IPS DF 6.9 (cell line): Measurements from ENCODE around the gene TRPM2.
"Not testable (repeated sequence)": the region's sequence is repeated elsewhere in the genome, so short reads cannot be mapped to it uniquely, and the experiment has no call there.

Experiments used
- DNase-seq: peaks from one replicate; pipeline ENCODE4 v3.0.0-alpha.2; 2013; ENCODE audit warnings: low read depth, low spot score
- H3K27ac ChIP-seq: one replicate; pipeline ENCODE4 v1.5.1; 2013; ENCODE audit warnings: low read length, control low read depth
- H3K27me3 ChIP-seq: 2 replicates; pipeline ENCODE4 v1.6.1; 2013; ENCODE audit warnings: mild to moderate bottlenecking, low read length; ENCODE audit not compliant: control insufficient read depth, insufficient read depth
- H3K36me3 ChIP-seq: 2 replicates; pipeline ENCODE4 v1.6.1; 2013; ENCODE audit warnings: low read length; ENCODE audit not compliant: control insufficient read depth, insufficient read depth
- H3K4me1 ChIP-seq: 2 replicates; pipeline ENCODE4 v1.6.1; 2013; ENCODE audit warnings: low read length; ENCODE audit not compliant: control insufficient read depth, insufficient read depth
- H3K4me3 ChIP-seq: 2 replicates; pipeline ENCODE4 v1.5.1; 2013; ENCODE audit warnings: mild to moderate bottlenecking, low read length
- H3K9me3 ChIP-seq: 2 replicates; pipeline ENCODE4 v1.6.1; 2013; ENCODE audit warnings: low read length, inconsistent platforms; ENCODE audit not compliant: control insufficient read depth, insufficient read depth
- WGBS: extraction: QIAGEN DNeasy Blood & Tissue Kit; methylation state at CpG from one replicate; pipeline ENCODE4 v1.1.7; 2013; ENCODE audit warnings: mixed read lengths, missing lambda C conversion rate; ENCODE audit not compliant: insufficient read length, insufficient coverage; 5-methylcytosine and 5-hydroxymethylcytosine counted together

The TRPM2 gene

GRCh38 chr21:44405948-44406872 is 52.8 kb downstream of the TRPM2 start:
- DNase-seq: no peak

GRCh38 chr21:44406953-44407352 is 53.5 kb downstream of the TRPM2 start:
- DNase-seq: no peak
- H3K27ac ChIP-seq: no peak overlapping the region
- no CpG with 5 or more reads among the region's 8 CpGs for WGBS
- H3K9me3 ChIP-seq: no peaks in the 10 kb centered on the region
- H3K36me3 ChIP-seq: no peaks in the 10 kb centered on the region
- no peaks in the 10 kb centered on the region for H3K4me1 ChIP-seq
- no peak overlapping the region for H3K4me3 ChIP-seq
- H3K27me3 ChIP-seq: no peaks in the 10 kb centered on the region

More at GRCh38 chr21:44405948-44406872, 52.8 kb downstream of the TRPM2 start:
- no peaks in the 10 kb centered on the region for H3K27me3 ChIP-seq
- H3K27ac ChIP-seq: no peak overlapping the region
- H3K4me3 ChIP-seq: no peak overlapping the region
- no peaks in the 10 kb centered on the region for H3K9me3 ChIP-seq
- WGBS: no CpG with 5 or more reads among the region's 37 CpGs
- no peaks in the 10 kb centered on the region for H3K4me1 ChIP-seq
- no peaks in the 10 kb centered on the region for H3K36me3 ChIP-seq

- Histone ChIP-seq H3K4me3 (no peak overlapping the region), H3K27me3 (no peaks in the 10 kb centered on the region), H3K36me3 (no peaks in the 10 kb centered on the region), H3K4me1 (no peaks in the 10 kb centered on the region), H3K9me3 (no peaks in the 10 kb centered on the region), H3K27ac (no peak overlapping the region)
- DNase-seq: no peak
- no CpG with 5 or more reads among the region's 7 CpGs for WGBS
These were observed 54.1 kb downstream of the TRPM2 start for GRCh38 chr21:44407493-44407892.

- Histone ChIP-seq H3K9me3 (no peaks in the 10 kb centered on the region), H3K27ac (no peak overlapping the region), H3K27me3 (no peaks in the 10 kb centered on the region), H3K4me1 (no peaks in the 10 kb centered on the region), H3K36me3 (no peaks in the 10 kb centered on the region), H3K4me3 (no peak overlapping the region)
- WGBS: no CpG with 5 or more reads among the region's 15 CpGs
- no peak for DNase-seq
These were observed 54.8 kb downstream of the TRPM2 start for GRCh38 chr21:44408226-44408625.

- Histone ChIP-seq H3K9me3 (no peaks in the 10 kb centered on the region), H3K27ac (no peak overlapping the region), H3K4me1 (no peaks in the 10 kb centered on the region), H3K27me3 (no peaks in the 10 kb centered on the region), H3K4me3 (no peak overlapping the region), H3K36me3 (no peaks in the 10 kb centered on the region; the same call in 1 of the 2 replicates)
- DNase-seq: no peak
- no CpG with 5 or more reads among the region's 27 CpGs for WGBS
These were observed 60.3 kb downstream of the TRPM2 start for GRCh38 chr21:44413566-44414290.

- WGBS: no CpG with 5 or more reads among the region's 30 CpGs
- Histone ChIP-seq H3K4me1 (no peaks in the 10 kb centered on the region), H3K9me3 (no peaks in the 10 kb centered on the region; the same call in 1 of the 2 replicates), H3K27me3 (no peaks in the 10 kb centered on the region), H3K36me3 (no peaks in the 10 kb centered on the region; the same call in 1 of the 2 replicates), H3K27ac (no peak overlapping the region), H3K4me3 (no peak overlapping the region)
- no peak for DNase-seq
These were observed 61.1 kb downstream of the TRPM2 start for GRCh38 chr21:44414291-44415072.

- WGBS: no CpG with 5 or more reads among the region's 24 CpGs
- Histone ChIP-seq H3K27me3 (no peaks in the 10 kb centered on the region), H3K4me3 (no peak overlapping the region), H3K4me1 (no peaks in the 10 kb centered on the region), H3K36me3 (no peaks in the 10 kb centered on the region; the same call in 1 of the 2 replicates), H3K9me3 (no peaks in the 10 kb centered on the region; the same call in 1 of the 2 replicates), H3K27ac (no peak overlapping the region)
- DNase-seq: no peak
These were observed 61.9 kb downstream of the TRPM2 start for GRCh38 chr21:44415073-44416025.

GRCh38 chr21:44416193-44416592 is 62.8 kb downstream of the TRPM2 start:
- Histone ChIP-seq H3K9me3 (no peaks in the 10 kb centered on the region; the same call in 1 of the 2 replicates), H3K4me3 (no peak overlapping the region), H3K4me1 (no peaks in the 10 kb centered on the region), H3K27ac (no peak overlapping the region), H3K36me3 (no peaks in the 10 kb centered on the region; the same call in 1 of the 2 replicates), H3K27me3 (no peaks in the 10 kb centered on the region)
- DNase-seq: no peak
- no CpG with 5 or more reads among the region's 8 CpGs for WGBS

GRCh38 chr21:44417621-44418107 is 64.2 kb downstream of the TRPM2 start:
- not testable (repeated sequence) for H3K4me1 ChIP-seq, H3K9me3 ChIP-seq, DNase-seq, H3K36me3 ChIP-seq, H3K27ac ChIP-seq, H3K27me3 ChIP-seq, H3K4me3 ChIP-seq
- no CpG with 5 or more reads among the region's 21 CpGs for WGBS
